GM23338 (cell line): ENCODE measurements around the gene ZNF552.

Source experiments
- CTCF ChIP-seq, 2 experiments: fragments of 200-600 bp in 1 of 2; sonication (generic) in 1 of 2; conservative IDR thresholded peaks; 2 replicates each; pipeline versions ENCODE4 v1.5.1 to v1.6.1; 2016 to 2017; ENCODE audit warnings: antibody characterized with exemption in 2 of 2, low read depth in 2 of 2, mild to moderate bottlenecking in 2 of 2, moderate library complexity in 1 of 2
- REST ChIP-seq: IDR thresholded peaks from one replicate; pipeline ENCODE4 v1.6.1; 2018; ENCODE audit warnings: antibody characterized with exemption; ENCODE audit not compliant: unreplicated experiment

GRCh38 chr19:57789288-57789687, 25.4 kb downstream of the ZNF552 start:
- no peak for TF ChIP-seq CTCF (conservative IDR thresholded peaks at IDR 0.05; ENCODE audit: low read depth in 2 of 2)
- no peak for TF ChIP-seq REST
